Tibial nerve (tissue), 4 donors: ENCODE measurements around the gene GEN1. TPM values are rescaled to one million over a fixed set of nuclear protein-coding genes. Genes with fewer than 3 reads are reported as not detected.

ENCODE experiments used
- DNase-seq, 2 donors: peaks; one replicate each; pipeline ENCODE4 v3.0.0-alpha.2; 2019; ENCODE audit warnings: low spot score in 2 of 2
- H3K27ac ChIP-seq, 4 donors: fragments of 200-600 bp; sonication (generic) in 3 of 4; one replicate each; pipeline ENCODE4 v1.5.1; 2017 to 2019; ENCODE audit warnings: mild to moderate bottlenecking in 1 of 4
- H3K27me3 ChIP-seq, 2 donors: fragments of 200-600 bp; sonication (generic) in 1 of 2; one replicate each; pipeline versions ENCODE4 v1.5.1 to v1.6.0; 2017 to 2019
- H3K36me3 ChIP-seq, 3 donors: fragments of 200-600 bp; sonication (generic); one replicate each; pipeline ENCODE4 v1.5.1; 2018 to 2019
- H3K4me1 ChIP-seq, 4 donors: fragments of 200-600 bp; sonication (generic) in 3 of 4; one replicate each; pipeline ENCODE4 v1.5.1; 2017 to 2019
- H3K4me3 ChIP-seq, 4 donors: fragments of 200-600 bp; sonication (generic) in 3 of 4; one replicate each; pipeline ENCODE4 v1.5.1; 2017 to 2019; ENCODE audit warnings: mild to moderate bottlenecking in 1 of 4, moderate library complexity in 1 of 4
- H3K9me3 ChIP-seq, 4 donors: fragments of 200-600 bp; sonication (generic) in 3 of 4; one replicate each; pipeline ENCODE4 v1.5.1; 2017 to 2019
- CTCF ChIP-seq, 5 experiments: fragments of 200-600 bp in 3 of 5; fragments of 450-650 bp in 2 of 5; sonication (generic) in 3 of 5; IDR thresholded peaks; one replicate each; pipeline ENCODE4 v1.5.1; 2016 to 2019; ENCODE audit warnings: antibody characterized with exemption in 5 of 5, mild to moderate bottlenecking in 3 of 5, moderate library complexity in 2 of 5
- EP300 ChIP-seq, 2 donors: sonication (generic); formaldehyde crosslinking; IDR thresholded peaks; one replicate each; pipeline ENCODE4 v1.6.1; 2017; ENCODE audit warnings: antibody characterized with exemption in 2 of 2, mild to moderate bottlenecking in 1 of 2
- POLR2A ChIP-seq, 2 donors: fragments of 450-650 bp; IDR thresholded peaks; one replicate each; pipeline ENCODE4 v1.6.1; 2017; ENCODE audit warnings: antibody characterized with exemption in 2 of 2, mild to moderate bottlenecking in 2 of 2, moderate library complexity in 2 of 2
- WGBS, 2 donors: methylation state at CpG; one replicate each; pipeline ENCODE4 v1.1.5; 2018; 5-methylcytosine and 5-hydroxymethylcytosine counted together
- total RNA-seq, 4 donors: library from RNA; depleted of rRNA; stranded (reverse); fragments of >200 nt; gene quantifications; one replicate each; pipeline ENCODE4 v1.1.0, GENCODE V29; 2016

Gene GEN1
- total RNA-seq, 4 donors from 2014 or later, result 1.5 to 17.5 (median 4.2) TPM

DNA sequence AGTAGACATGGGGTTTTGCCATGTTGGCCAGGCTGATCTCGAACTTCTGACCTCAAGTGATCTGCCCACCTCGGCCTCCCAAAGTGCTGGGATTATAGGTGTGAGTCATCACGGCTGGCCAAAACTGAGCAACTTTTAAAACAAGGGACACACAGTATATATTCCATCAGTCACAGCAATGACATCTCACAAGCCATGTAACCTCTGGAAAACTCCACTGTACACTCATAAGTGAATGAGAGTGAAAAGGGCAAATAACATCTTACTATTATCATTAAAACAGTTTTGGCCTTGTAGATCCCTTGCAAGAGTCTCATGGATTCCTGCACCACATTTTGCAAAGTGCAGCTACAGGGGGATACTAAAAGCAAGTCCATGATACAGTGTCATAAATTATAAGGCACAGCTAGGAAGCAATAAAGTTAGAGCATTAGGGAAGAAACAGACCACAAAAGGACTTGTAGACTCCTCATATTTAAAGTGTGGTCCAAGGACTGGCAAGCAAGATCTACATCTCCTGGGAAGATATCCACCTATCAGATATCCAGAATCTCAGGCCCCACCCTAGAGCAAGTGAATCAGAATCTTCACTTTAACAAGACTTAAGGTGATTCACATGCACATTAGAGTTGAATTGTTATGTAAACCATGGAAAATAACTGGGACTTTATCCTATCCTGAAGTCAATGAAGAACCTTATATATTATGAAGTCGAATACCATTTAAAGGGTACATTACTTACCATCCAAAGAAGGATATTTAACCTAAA lies 6.1 kb upstream of the GEN1 start:
- no peaks in the 10 kb centered on the region for H3K9me3 ChIP-seq
- no peaks in the 10 kb centered on the region for H3K36me3 ChIP-seq
- no peak overlapping the region for H3K4me3 ChIP-seq
- H3K4me1 ChIP-seq, result peaks cover 3 to 11% (median 5%) of the 10 kb centered on the region in 4 donors
- TF ChIP-seq EP300 (IDR thresholded peaks at IDR 0.05) (no peak), POLR2A (IDR thresholded peaks at IDR 0.05) (no peak)
- no peaks in the 10 kb centered on the region for H3K27me3 ChIP-seq
- H3K27ac ChIP-seq, result no peak overlapping the region
- 83 to 85% methylated on average over 4 of the region's 4 CpGs for WGBS, 2 donors
- DNase-seq, result no peak

GRCh38 chr2:17748745-17749144 lies 5.2 kb upstream of the GEN1 start:
- no peak for DNase-seq
- H3K27me3 ChIP-seq, result no peaks in the 10 kb centered on the region
- no peaks in the 10 kb centered on the region for H3K9me3 ChIP-seq
- H3K27ac ChIP-seq, result no peak overlapping the region
- WGBS, 2 donors, result 84 to 87% methylated on average over 6 of the region's 6 CpGs
- no peak overlapping the region for H3K4me3 ChIP-seq
- TF ChIP-seq EP300 (IDR thresholded peaks at IDR 0.05) (no peak), POLR2A (IDR thresholded peaks at IDR 0.05) (no peak), CTCF (IDR thresholded peaks at IDR 0.05) (no peak)
- H3K36me3 ChIP-seq, result no peaks in the 10 kb centered on the region
- H3K4me1 ChIP-seq, result peaks cover 3 to 13% (median 5%) of the 10 kb centered on the region in 4 donors

DNA sequence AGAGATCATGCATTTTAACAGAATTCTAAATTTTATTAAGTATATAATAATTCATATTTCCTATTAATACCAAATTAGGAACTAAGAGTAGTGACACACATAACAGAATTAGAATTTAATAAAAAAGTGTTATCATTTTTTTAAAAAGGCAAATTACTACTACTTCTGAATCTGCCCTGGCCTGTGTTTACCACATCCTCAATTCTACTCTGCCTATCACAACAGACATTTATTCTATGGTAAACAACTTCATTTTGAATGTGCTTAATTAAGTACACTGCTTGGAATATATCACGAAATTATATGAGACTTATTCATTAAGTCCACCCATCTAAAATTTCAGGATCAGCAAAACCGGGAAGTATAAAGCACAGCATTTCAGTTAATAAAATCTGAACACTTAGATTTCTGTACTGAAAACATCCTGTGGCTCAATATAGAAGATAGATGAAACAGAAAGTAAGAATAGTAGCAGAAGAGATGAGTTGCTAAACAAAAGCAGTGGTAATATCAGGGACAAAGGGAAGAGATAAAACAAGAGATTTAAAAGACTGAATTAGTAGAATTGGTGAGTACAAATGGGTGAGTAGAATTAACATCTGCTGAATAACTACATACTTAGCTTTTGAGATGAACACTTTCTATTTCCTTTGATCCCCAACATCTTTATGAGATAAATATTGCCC lies 4.0 kb upstream of the GEN1 start:
- DNase-seq, result no peak
- 81 to 82% methylated on average over 2 of the region's 2 CpGs for whole genome bisulfite sequencing, 2 donors
- Histone ChIP-seq H3K4me1 (peaks cover 4 to 21% (median 12%) of the 10 kb centered on the region in 4 donors), H3K36me3 (no peaks in the 10 kb centered on the region), H3K27me3 (no peaks in the 10 kb centered on the region), H3K27ac (no peak overlapping the region), H3K9me3 (no peaks in the 10 kb centered on the region), H3K4me3 (no peak overlapping the region)
- TF ChIP-seq CTCF (IDR thresholded peaks at IDR 0.05) (no peak), EP300 (IDR thresholded peaks at IDR 0.05) (no peak), POLR2A (IDR thresholded peaks at IDR 0.05) (no peak)

DNA sequence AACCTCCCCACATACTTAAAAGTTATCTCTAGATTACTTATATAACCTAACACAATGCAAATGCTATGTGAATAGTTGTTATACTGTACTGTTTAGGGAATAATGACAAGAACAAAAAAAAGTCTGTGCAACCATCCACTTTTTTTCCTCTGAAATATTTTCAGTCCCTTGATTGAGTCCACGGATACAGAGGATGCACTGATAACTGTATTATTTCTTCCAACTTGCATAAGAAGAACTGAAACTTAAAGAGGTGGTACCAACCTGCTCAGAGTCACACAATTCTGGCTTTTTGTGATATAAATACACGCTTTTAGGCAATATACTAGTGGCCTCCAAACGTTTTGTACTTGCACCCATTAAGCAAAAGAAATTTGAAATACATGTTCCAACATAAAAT lies 1.7 kb upstream of the GEN1 start:
- H3K27me3 ChIP-seq, result no peaks in the 10 kb centered on the region
- no peak for TF ChIP-seq POLR2A (IDR thresholded peaks at IDR 0.05)
- no peak for TF ChIP-seq EP300 (IDR thresholded peaks at IDR 0.05)
- TF ChIP-seq CTCF (IDR thresholded peaks at IDR 0.05), result no peak

GRCh38 chr2:17752892-17753802 lies 791 bp upstream of the GEN1 start:
- H3K4me1 ChIP-seq, result peaks cover 4 to 21% (median 12%) of the 10 kb centered on the region in 4 donors
- H3K27ac ChIP-seq, result peak overlapping the region; percentile 91 to 99 (median 94)
- no peaks in the 10 kb centered on the region for H3K9me3 ChIP-seq
- H3K36me3 ChIP-seq, result no peaks in the 10 kb centered on the region
- H3K4me3 ChIP-seq, result peak overlapping the region; percentile 83 to 92 (median 88)
- H3K27me3 ChIP-seq, result no peaks in the 10 kb centered on the region
- WGBS, 2 donors, result 2% methylated on average over 17 to 43 of the region's 70 CpGs
- DNase-seq, result no peak
- peak in 1 of 2 donors; percentile 68 for TF ChIP-seq EP300 (IDR thresholded peaks at IDR 0.05)
- TF ChIP-seq POLR2A (IDR thresholded peaks at IDR 0.05), result peak in 1 of 2 donors; percentile 34
- no peak for TF ChIP-seq CTCF (IDR thresholded peaks at IDR 0.05)

More for the DNA sequence above, 1.7 kb upstream of the GEN1 start:
- Histone ChIP-seq H3K9me3 (no peaks in the 10 kb centered on the region), H3K36me3 (no peaks in the 10 kb centered on the region), H3K27ac (no peak overlapping the region), H3K4me3 (no peak overlapping the region), H3K4me1 (peaks cover 4 to 21% (median 12%) of the 10 kb centered on the region in 4 donors)
- no peak for DNase-seq
- WGBS, 2 donors, result 36 to 44% methylated on average over 3 of the region's 3 CpGs
